Mesenchymal stem cell (in vitro differentiated cells and primary cell): ENCODE measurements around the gene CLCA1.

ENCODE experiments used
- DNase-seq: peaks from one replicate; pipeline ENCODE4 v3.0.0-alpha.2; 2013
- H2AFZ ChIP-seq: one replicate; pipeline ENCODE4 v1.6.1; 2013; ENCODE audit warnings: low read depth, mild to moderate bottlenecking, control low read depth, inconsistent platforms, low read length, moderate library complexity
- H2AK5ac ChIP-seq: 2 replicates; pipeline ENCODE4 v1.6.1; 2013; ENCODE audit warnings: low read length, moderate library complexity, mild to moderate bottlenecking, inconsistent platforms; ENCODE audit not compliant: severe bottlenecking
- H2BK120ac ChIP-seq: one replicate; pipeline ENCODE4 v1.6.1; 2013; ENCODE audit warnings: low read depth, mild to moderate bottlenecking, inconsistent platforms, low read length, moderate library complexity
- H2BK12ac ChIP-seq, 2 experiments: one replicate each; pipeline ENCODE4 v1.6.1; 2013; ENCODE audit warnings: inconsistent platforms in 2 of 2, low read length in 2 of 2, mild to moderate bottlenecking in 2 of 2, moderate library complexity in 2 of 2, control low read depth in 1 of 2
- H2BK15ac ChIP-seq: one replicate; pipeline ENCODE4 v1.6.1; 2013; ENCODE audit warnings: mild to moderate bottlenecking, low read depth, inconsistent platforms; ENCODE audit not compliant: poor library complexity, severe bottlenecking
- H2BK5ac ChIP-seq: 2 replicates; pipeline ENCODE4 v1.6.1; 2013; ENCODE audit warnings: low read depth, mild to moderate bottlenecking, low read length, control low read depth, inconsistent platforms; ENCODE audit not compliant: poor library complexity, severe bottlenecking
- H3K14ac ChIP-seq, 2 experiments: one replicate each; pipeline ENCODE4 v1.6.1; 2013; ENCODE audit warnings: inconsistent platforms in 2 of 2, low read length in 2 of 2, control low read depth in 1 of 2, mild to moderate bottlenecking in 1 of 2, moderate library complexity in 1 of 2
- H3K18ac ChIP-seq, 2 experiments: one replicate each; pipeline ENCODE4 v1.6.1; 2013; ENCODE audit warnings: inconsistent platforms in 2 of 2, low read length in 2 of 2, control low read depth in 1 of 2, low read depth in 1 of 2, mild to moderate bottlenecking in 1 of 2
- H3K23ac ChIP-seq, 2 experiments: one replicate each; pipeline ENCODE4 v1.6.1; 2013; ENCODE audit warnings: inconsistent platforms in 2 of 2, low read length in 2 of 2, mild to moderate bottlenecking in 2 of 2, moderate library complexity in 2 of 2, control low read depth in 1 of 2
- H3K27ac ChIP-seq: 2 replicates; pipeline ENCODE4 v1.5.1; 2013; ENCODE audit warnings: mild to moderate bottlenecking, moderate library complexity, low read length, control low read depth, inconsistent platforms; ENCODE audit not compliant: poor library complexity, severe bottlenecking
- H3K27me3 ChIP-seq, 2 experiments: 2 replicates each; pipeline versions ENCODE4 v1.6.1 to v1.7.0; 2013; ENCODE audit warnings: low read length in 2 of 2, mild to moderate bottlenecking in 2 of 2, moderate library complexity in 2 of 2, control low read depth in 1 of 2, inconsistent platforms in 1 of 2; ENCODE audit not compliant: control insufficient read depth in 1 of 2, insufficient read depth in 1 of 2
- H3K36me3 ChIP-seq, 2 experiments: 2 replicates each; pipeline versions ENCODE4 v1.6.1 to v1.7.0; 2013; ENCODE audit warnings: low read length in 2 of 2, control low read depth in 1 of 2, inconsistent platforms in 1 of 2, low read depth in 1 of 2, mild to moderate bottlenecking in 1 of 2; ENCODE audit not compliant: insufficient read depth in 2 of 2, control insufficient read depth in 1 of 2
- H3K4ac ChIP-seq, 2 experiments: one replicate each; pipeline ENCODE4 v1.6.1; 2013; ENCODE audit warnings: inconsistent platforms in 2 of 2, low read length in 2 of 2, mild to moderate bottlenecking in 2 of 2, moderate library complexity in 2 of 2, control low read depth in 1 of 2, low read depth in 1 of 2
- H3K4me1 ChIP-seq: 2 replicates; pipeline ENCODE4 v1.6.1; 2013; ENCODE audit warnings: low read depth, low read length, control low read depth; ENCODE audit not compliant: control insufficient read depth, insufficient read depth
- H3K4me2 ChIP-seq: 2 replicates; pipeline ENCODE4 v1.6.1; 2013; ENCODE audit warnings: low read length, mild to moderate bottlenecking, inconsistent platforms; ENCODE audit not compliant: poor library complexity, severe bottlenecking
- H3K4me3 ChIP-seq, 2 experiments: 2 replicates each; pipeline versions ENCODE4 v1.5.1 to v1.7.0; 2013; ENCODE audit warnings: low read length in 2 of 2, mild to moderate bottlenecking in 2 of 2, control low read depth in 1 of 2, low read depth in 1 of 2; ENCODE audit not compliant: insufficient read depth in 1 of 2
- H3K79me1 ChIP-seq: replicated peaks from 2 replicates; pipeline ENCODE4 v1.6.1; 2013; ENCODE audit warnings: mild to moderate bottlenecking, control low read depth, low read length, inconsistent platforms; ENCODE audit not compliant: poor library complexity, severe bottlenecking
- H3K9ac ChIP-seq: 2 replicates; pipeline ENCODE4 v1.7.0; 2013; ENCODE audit warnings: mild to moderate bottlenecking, low read length, moderate library complexity
- H3K9me3 ChIP-seq: 2 replicates; pipeline ENCODE4 v1.7.0; 2013; ENCODE audit warnings: mild to moderate bottlenecking, low read length; ENCODE audit not compliant: control insufficient read depth
- H4K8ac ChIP-seq: one replicate; pipeline ENCODE4 v1.6.1; 2013; ENCODE audit warnings: inconsistent platforms, mild to moderate bottlenecking, low read length, moderate library complexity
- H4K91ac ChIP-seq: one replicate; pipeline ENCODE4 v1.6.1; 2013; ENCODE audit warnings: mild to moderate bottlenecking, low read length, inconsistent platforms
- WGBS: methylation state at CpG from one replicate; pipeline ENCODE4 v1.1.7; 2013; ENCODE audit warnings: mixed read lengths; 5-methylcytosine and 5-hydroxymethylcytosine counted together

Gene CLCA1

GRCh38 chr1:86441997-86442396 lies 26.7 kb upstream of the CLCA1 start:
- Histone ChIP-seq H2BK5ac (no peak overlapping the region), H3K79me1 (no peaks in the 10 kb centered on the region), H3K14ac (no peak overlapping the region), H3K4ac (no peak overlapping the region), H3K23ac (no peak overlapping the region), H3K27ac (no peak overlapping the region), H3K4me1 (no peaks in the 10 kb centered on the region), H2BK12ac (no peak overlapping the region), H2BK120ac (no peak overlapping the region), H3K36me3 (peaks cover 0 to 32% of the 10 kb centered on the region in 2 experiments), H3K18ac (no peak overlapping the region), H2BK15ac (no peak overlapping the region), H3K4me3 (no peak overlapping the region), H2AK5ac (no peak overlapping the region), H3K9me3 (no peaks in the 10 kb centered on the region), H3K4me2 (no peak overlapping the region), H4K91ac (no peak overlapping the region), H2AFZ (no peak overlapping the region), H4K8ac (no peak overlapping the region), H3K27me3 (peaks cover 0 to 4% of the 10 kb centered on the region in 2 experiments), H3K9ac (no peak overlapping the region)
- no CpG with 5 or more reads among the region's 1 CpG for WGBS
- DNase-seq, result no peak

- Histone ChIP-seq H3K4me1 (no peaks in the 10 kb centered on the region), H3K4ac (no peak overlapping the region), H2AFZ (no peak overlapping the region), H3K4me2 (no peak overlapping the region), H3K79me1 (no peaks in the 10 kb centered on the region), H3K9ac (no peak overlapping the region), H2BK12ac (no peak overlapping the region), H4K91ac (no peak overlapping the region), H3K27me3 (no peaks in the 10 kb centered on the region), H3K27ac (no peak overlapping the region), H3K9me3 (no peaks in the 10 kb centered on the region), H2BK120ac (no peak overlapping the region), H3K4me3 (no peak overlapping the region), H2BK15ac (no peak overlapping the region), H3K18ac (no peak overlapping the region), H3K23ac (no peak overlapping the region), H2BK5ac (no peak overlapping the region), H2AK5ac (no peak overlapping the region), H3K14ac (no peak overlapping the region), H4K8ac (no peak overlapping the region), H3K36me3 (peaks cover 0 to 19% of the 10 kb centered on the region in 2 experiments)
- no peak for DNase-seq
- WGBS, result 70% methylated on average over 1 of the region's 1 CpG
Measured at GRCh38 chr1:86445919-86446318, 22.8 kb upstream of the CLCA1 start.

- H3K4me1 ChIP-seq, result no peaks in the 10 kb centered on the region
- no peak overlapping the region for H3K18ac ChIP-seq
- no peak overlapping the region for H4K91ac ChIP-seq
- no peaks in the 10 kb centered on the region for H3K79me1 ChIP-seq
- no peak overlapping the region for H3K4ac ChIP-seq
- H2BK120ac ChIP-seq, result no peak overlapping the region
- H2BK15ac ChIP-seq, result no peak overlapping the region
- H3K4me2 ChIP-seq, result no peak overlapping the region
- H3K14ac ChIP-seq, result no peak overlapping the region
- H2AFZ ChIP-seq, result no peak overlapping the region
- no peak overlapping the region for H2AK5ac ChIP-seq
- no peak overlapping the region for H2BK5ac ChIP-seq
- no peaks in the 10 kb centered on the region for H3K9me3 ChIP-seq
- no peak overlapping the region for H2BK12ac ChIP-seq
- no peak overlapping the region for H3K23ac ChIP-seq
- no peak overlapping the region for H3K9ac ChIP-seq
- H3K27me3 ChIP-seq, result no peaks in the 10 kb centered on the region
- no peak for DNase-seq
- no peak overlapping the region for H3K27ac ChIP-seq
- H3K4me3 ChIP-seq, result no peak overlapping the region
- H3K36me3 ChIP-seq, result peaks cover 0 to 19% of the 10 kb centered on the region in 2 experiments
- no peak overlapping the region for H4K8ac ChIP-seq
- 100% methylated on average over 2 of the region's 4 CpGs for WGBS
Measured at GRCh38 chr1:86447198-86447790, 21.4 kb upstream of the CLCA1 start.

DNA sequence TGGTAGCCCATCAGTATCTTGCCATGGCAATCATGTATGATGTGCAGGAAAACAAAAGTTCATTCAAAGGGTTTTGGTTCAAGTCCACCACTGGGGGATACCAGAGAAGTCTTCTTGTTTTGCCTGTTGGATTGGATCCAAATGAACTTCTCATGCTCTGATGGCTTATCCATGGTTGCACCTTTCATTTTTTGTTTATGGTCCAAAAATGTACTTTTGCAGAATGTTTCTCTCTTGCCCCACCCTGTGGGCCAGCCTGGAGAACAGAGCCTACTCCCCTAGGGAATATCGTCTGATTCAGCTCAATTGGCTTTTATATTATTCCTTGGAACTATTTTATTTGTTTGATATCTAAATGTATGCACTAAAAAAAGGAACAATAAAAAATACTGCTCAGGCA lies 20.1 kb upstream of the CLCA1 start:
- Histone ChIP-seq H3K4me1 (no peaks in the 10 kb centered on the region), H2BK120ac (no peak overlapping the region), H2BK5ac (no peak overlapping the region), H3K27me3 (no peaks in the 10 kb centered on the region), H3K79me1 (no peaks in the 10 kb centered on the region), H3K9ac (no peak overlapping the region), H3K36me3 (peaks cover 0 to 24% of the 10 kb centered on the region in 2 experiments), H2AFZ (no peak overlapping the region), H2AK5ac (no peak overlapping the region), H3K4me2 (no peak overlapping the region), H4K8ac (no peak overlapping the region), H3K23ac (no peak overlapping the region), H3K4ac (no peak overlapping the region), H2BK15ac (no peak overlapping the region), H4K91ac (no peak overlapping the region), H3K27ac (no peak overlapping the region), H3K14ac (no peak overlapping the region), H3K9me3 (no peaks in the 10 kb centered on the region), H3K18ac (no peak overlapping the region), H3K4me3 (no peak overlapping the region), H2BK12ac (no peak overlapping the region)
- WGBS, result no CpG with 5 or more reads among the region's 1 CpG
- DNase-seq, result no peak
